Measurements from ENCODE around the gene UCN3.

UCN3 gene

GRCh38 chr10:5325076-5325475 lies 39.7 kb upstream of the UCN3 start:
- no peak for DNase-seq (ENCODE audit: extremely low spot score)
- ChIA-PET POLR2A (no interaction called here), CTCF (no interaction called here)
- TF ChIP-seq SP1 (IDR thresholded peaks at IDR 0.05), result no peak
- TF ChIP-seq L3MBTL2 (conservative IDR thresholded peaks at IDR 0.05), result no peak
- no peak for TF ChIP-seq FOXM1 (IDR thresholded peaks at IDR 0.05; ENCODE audit: borderline replicate concordance)
- TF ChIP-seq LEF1 (IDR thresholded peaks at IDR 0.05; ENCODE audit: borderline replicate concordance), result no peak
- no peak for TF ChIP-seq FOXA1 (IDR thresholded peaks at IDR 0.05)
- TF ChIP-seq CTBP1 (IDR thresholded peaks at IDR 0.05; ENCODE audit: borderline replicate concordance), result no peak
- no peak for TF ChIP-seq NFRKB (IDR thresholded peaks at IDR 0.05)
- TF ChIP-seq BHLHE40 (IDR thresholded peaks at IDR 0.05; ENCODE audit: borderline replicate concordance), result no peak
- TF ChIP-seq ARNT (IDR thresholded peaks at IDR 0.05), result no peak
- no peak for TF ChIP-seq PKNOX1 (IDR thresholded peaks at IDR 0.05)
- no peak for TF ChIP-seq ELF4 (IDR thresholded peaks at IDR 0.05)
- TF ChIP-seq TARDBP (IDR thresholded peaks at IDR 0.05), result no peak
- no peak for TF ChIP-seq ZNF384 (IDR thresholded peaks at IDR 0.05)
- no peak for TF ChIP-seq FOXK2 (IDR thresholded peaks at IDR 0.05)
- TF ChIP-seq SUZ12 (IDR thresholded peaks at IDR 0.05), result no peak
- TF ChIP-seq HDGF (IDR thresholded peaks at IDR 0.05; ENCODE audit: borderline replicate concordance), result no peak

- CTCF ChIA-PET, result interaction anchor here (1.4 kb wide), 1 partner anchor 485 kb away, joined by 5 read pairs; no protein-coding TSS in a partner anchor
- DNase-seq (ENCODE audit: extremely low spot score), result no peak
- TF ChIP-seq SP1 (IDR thresholded peaks at IDR 0.05) (no peak), LEF1 (IDR thresholded peaks at IDR 0.05; ENCODE audit: borderline replicate concordance) (no peak), FOXK2 (IDR thresholded peaks at IDR 0.05) (no peak), ZNF384 (IDR thresholded peaks at IDR 0.05) (no peak), FOXA1 (IDR thresholded peaks at IDR 0.05) (no peak), TARDBP (IDR thresholded peaks at IDR 0.05) (no peak), FOXM1 (IDR thresholded peaks at IDR 0.05; ENCODE audit: borderline replicate concordance) (no peak), SUZ12 (IDR thresholded peaks at IDR 0.05) (no peak), HDGF (IDR thresholded peaks at IDR 0.05; ENCODE audit: borderline replicate concordance) (no peak), L3MBTL2 (conservative IDR thresholded peaks at IDR 0.05) (no peak), BHLHE40 (IDR thresholded peaks at IDR 0.05; ENCODE audit: borderline replicate concordance) (no peak), ARNT (IDR thresholded peaks at IDR 0.05) (no peak), NFRKB (IDR thresholded peaks at IDR 0.05) (no peak), CTBP1 (IDR thresholded peaks at IDR 0.05; ENCODE audit: borderline replicate concordance) (no peak), PKNOX1 (IDR thresholded peaks at IDR 0.05) (no peak)
- POLR2A ChIA-PET, result no interaction called here
Measured at GRCh38 chr10:5334196-5334880, 30.4 kb upstream of the UCN3 start.

GRCh38 chr10:5338010-5338409 lies 26.8 kb upstream of the UCN3 start:
- TF ChIP-seq L3MBTL2 (conservative IDR thresholded peaks at IDR 0.05), result no peak
- TF ChIP-seq CTBP1 (IDR thresholded peaks at IDR 0.05; ENCODE audit: borderline replicate concordance), result no peak
- TF ChIP-seq SP1 (IDR thresholded peaks at IDR 0.05), result no peak
- TF ChIP-seq FOXK2 (IDR thresholded peaks at IDR 0.05), result no peak
- no peak for TF ChIP-seq FOXM1 (IDR thresholded peaks at IDR 0.05; ENCODE audit: borderline replicate concordance)
- TF ChIP-seq LEF1 (IDR thresholded peaks at IDR 0.05; ENCODE audit: borderline replicate concordance), result no peak
- TF ChIP-seq BHLHE40 (IDR thresholded peaks at IDR 0.05; ENCODE audit: borderline replicate concordance), result no peak
- no peak for TF ChIP-seq FOXA1 (IDR thresholded peaks at IDR 0.05)
- TF ChIP-seq PKNOX1 (IDR thresholded peaks at IDR 0.05), result no peak
- TF ChIP-seq NFRKB (IDR thresholded peaks at IDR 0.05), result no peak
- TF ChIP-seq ARNT (IDR thresholded peaks at IDR 0.05), result no peak
- TF ChIP-seq SUZ12 (IDR thresholded peaks at IDR 0.05), result no peak
- no peak for TF ChIP-seq TARDBP (IDR thresholded peaks at IDR 0.05)
- no peak for TF ChIP-seq ZNF384 (IDR thresholded peaks at IDR 0.05)
- CTCF ChIA-PET, result no interaction called here
- no peak for DNase-seq (ENCODE audit: extremely low spot score)
- POLR2A ChIA-PET, result no interaction called here

- ChIA-PET CTCF (no interaction called here), POLR2A (no interaction called here)
- TF ChIP-seq BHLHE40 (IDR thresholded peaks at IDR 0.05; ENCODE audit: borderline replicate concordance) (no peak), LEF1 (IDR thresholded peaks at IDR 0.05; ENCODE audit: borderline replicate concordance) (no peak), CTBP1 (IDR thresholded peaks at IDR 0.05; ENCODE audit: borderline replicate concordance) (no peak), NFRKB (IDR thresholded peaks at IDR 0.05) (no peak), SP1 (IDR thresholded peaks at IDR 0.05) (no peak), HDGF (IDR thresholded peaks at IDR 0.05; ENCODE audit: borderline replicate concordance) (no peak), SUZ12 (IDR thresholded peaks at IDR 0.05) (no peak), FOXM1 (IDR thresholded peaks at IDR 0.05; ENCODE audit: borderline replicate concordance) (no peak), TARDBP (IDR thresholded peaks at IDR 0.05) (no peak), FOXK2 (IDR thresholded peaks at IDR 0.05) (no peak), ARNT (IDR thresholded peaks at IDR 0.05) (no peak), ZNF384 (IDR thresholded peaks at IDR 0.05) (no peak), PKNOX1 (IDR thresholded peaks at IDR 0.05) (no peak), L3MBTL2 (conservative IDR thresholded peaks at IDR 0.05) (no peak)
Measured at GRCh38 chr10:5343092-5343491, 21.7 kb upstream of the UCN3 start.

GRCh38 chr10:5343561-5343960 lies 21.2 kb upstream of the UCN3 start:
- ChIA-PET CTCF (no interaction called here), POLR2A (no interaction called here)
- TF ChIP-seq SUZ12 (IDR thresholded peaks at IDR 0.05) (no peak), LEF1 (IDR thresholded peaks at IDR 0.05; ENCODE audit: borderline replicate concordance) (no peak), L3MBTL2 (conservative IDR thresholded peaks at IDR 0.05) (no peak), SP1 (IDR thresholded peaks at IDR 0.05) (no peak), FOXK2 (IDR thresholded peaks at IDR 0.05) (no peak), PKNOX1 (IDR thresholded peaks at IDR 0.05) (no peak), CTBP1 (IDR thresholded peaks at IDR 0.05; ENCODE audit: borderline replicate concordance) (no peak), ARNT (IDR thresholded peaks at IDR 0.05) (no peak), NFRKB (IDR thresholded peaks at IDR 0.05) (no peak), HDGF (IDR thresholded peaks at IDR 0.05; ENCODE audit: borderline replicate concordance) (no peak), ELF4 (IDR thresholded peaks at IDR 0.05) (no peak), ZNF384 (IDR thresholded peaks at IDR 0.05) (no peak), FOXA1 (IDR thresholded peaks at IDR 0.05) (no peak), FOXM1 (IDR thresholded peaks at IDR 0.05; ENCODE audit: borderline replicate concordance) (no peak), BHLHE40 (IDR thresholded peaks at IDR 0.05; ENCODE audit: borderline replicate concordance) (no peak), TARDBP (IDR thresholded peaks at IDR 0.05) (no peak)
- DNase-seq (ENCODE audit: extremely low spot score), result no peak

More at GRCh38 chr10:5343092-5343491, 21.7 kb upstream of the UCN3 start:
- no peak for DNase-seq (ENCODE audit: extremely low spot score)

All from HEK293T (cell line).